Measurements from ENCODE around the gene DBF4B. TPM values are rescaled to one million over a fixed set of nuclear protein-coding genes. Genes with fewer than 3 reads are reported as not detected.

DBF4B gene
- total and polyA plus RNA-seq, 2 of the 13 experiments (the other 11 are each of a cell fraction or from before 2014, with no cell fraction given), result 11.7 to 13.2 TPM

GRCh38 chr17:44769647-44770084 is 61.2 kb downstream of the DBF4B start (continued):
- TF ChIP-seq NR2F2 (IDR thresholded peaks at IDR 0.05; ENCODE audit: borderline replicate concordance, low read depth) (no peak), MTF1 (CRISPR knock-in tag; IDR thresholded peaks at IDR 0.05) (no peak), SMAD1 (CRISPR knock-in tag; IDR thresholded peaks at IDR 0.05; ENCODE audit: borderline replicate concordance, low read depth) (no peak), JDP2 (CRISPR knock-in tag; IDR thresholded peaks at IDR 0.05; ENCODE audit: borderline replicate concordance) (no peak), ZNF577 (CRISPR knock-in tag; IDR thresholded peaks at IDR 0.05; ENCODE audit: borderline replicate concordance, low read depth) (no peak), ZNF574 (CRISPR knock-in tag; IDR thresholded peaks at IDR 0.05) (0 out of 2 replicates have a peak, but pooled peaks have one; percentile 23), TEF (CRISPR knock-in tag; IDR thresholded peaks at IDR 0.05) (no peak), SP140L (CRISPR knock-in tag; IDR thresholded peaks at IDR 0.05; ENCODE audit: borderline replicate concordance) (no peak), FOXK1 (CRISPR knock-in tag; IDR thresholded peaks at IDR 0.05; ENCODE audit: borderline replicate concordance, low read depth) (no peak), SOX13 (IDR thresholded peaks at IDR 0.05) (no peak), SOX13 (CRISPR knock-in tag; conservative IDR thresholded peaks at IDR 0.05 in 1 of 2, IDR thresholded peaks at IDR 0.05 in 1 of 2) (no peak), PTBP1 (IDR thresholded peaks at IDR 0.05; ENCODE audit: low read depth, low read length, poor library complexity, severe bottlenecking) (no peak), ZNF777 (CRISPR knock-in tag; IDR thresholded peaks at IDR 0.05) (no peak), NR0B2 (CRISPR knock-in tag; IDR thresholded peaks at IDR 0.05) (no peak), MTA3 (CRISPR knock-in tag; IDR thresholded peaks at IDR 0.05) (no peak), NR2C2 (CRISPR knock-in tag; IDR thresholded peaks at IDR 0.05; ENCODE audit: borderline replicate concordance) (no peak), XRCC5 (optimal IDR thresholded peaks at IDR 0.05; ENCODE audit: low read length) (no peak), NCOA5 (CRISPR knock-in tag; IDR thresholded peaks at IDR 0.05) (no peak)
- TF ChIP-seq, protein P1, sequence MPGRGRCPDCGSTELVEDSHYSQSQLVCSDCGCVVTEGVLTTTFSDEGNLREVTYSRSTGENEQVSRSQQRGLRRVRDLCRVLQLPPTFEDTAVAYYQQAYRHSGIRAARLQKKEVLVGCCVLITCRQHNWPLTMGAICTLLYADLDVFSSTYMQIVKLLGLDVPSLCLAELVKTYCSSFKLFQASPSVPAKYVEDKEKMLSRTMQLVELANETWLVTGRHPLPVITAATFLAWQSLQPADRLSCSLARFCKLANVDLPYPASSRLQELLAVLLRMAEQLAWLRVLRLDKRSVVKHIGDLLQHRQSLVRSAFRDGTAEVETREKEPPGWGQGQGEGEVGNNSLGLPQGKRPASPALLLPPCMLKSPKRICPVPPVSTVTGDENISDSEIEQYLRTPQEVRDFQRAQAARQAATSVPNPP (CRISPR knock-in tag; IDR thresholded peaks at IDR 0.05), result no peak
- TF ChIP-seq, protein P2, sequence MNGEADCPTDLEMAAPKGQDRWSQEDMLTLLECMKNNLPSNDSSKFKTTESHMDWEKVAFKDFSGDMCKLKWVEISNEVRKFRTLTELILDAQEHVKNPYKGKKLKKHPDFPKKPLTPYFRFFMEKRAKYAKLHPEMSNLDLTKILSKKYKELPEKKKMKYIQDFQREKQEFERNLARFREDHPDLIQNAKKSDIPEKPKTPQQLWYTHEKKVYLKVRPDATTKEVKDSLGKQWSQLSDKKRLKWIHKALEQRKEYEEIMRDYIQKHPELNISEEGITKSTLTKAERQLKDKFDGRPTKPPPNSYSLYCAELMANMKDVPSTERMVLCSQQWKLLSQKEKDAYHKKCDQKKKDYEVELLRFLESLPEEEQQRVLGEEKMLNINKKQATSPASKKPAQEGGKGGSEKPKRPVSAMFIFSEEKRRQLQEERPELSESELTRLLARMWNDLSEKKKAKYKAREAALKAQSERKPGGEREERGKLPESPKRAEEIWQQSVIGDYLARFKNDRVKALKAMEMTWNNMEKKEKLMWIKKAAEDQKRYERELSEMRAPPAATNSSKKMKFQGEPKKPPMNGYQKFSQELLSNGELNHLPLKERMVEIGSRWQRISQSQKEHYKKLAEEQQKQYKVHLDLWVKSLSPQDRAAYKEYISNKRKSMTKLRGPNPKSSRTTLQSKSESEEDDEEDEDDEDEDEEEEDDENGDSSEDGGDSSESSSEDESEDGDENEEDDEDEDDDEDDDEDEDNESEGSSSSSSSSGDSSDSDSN (CRISPR knock-in tag; IDR thresholded peaks at IDR 0.05), result no peak

Measured in HepG2 (cell line).